Stimulated activated CD4-positive, alpha-beta T cell treated with anti-CD3 and anti-CD28 coated beads, Interleukin-4, amount 100 ng/mL, for 4 hours (primary cell): Measurements from ENCODE around the gene COX10.
"Not testable (repeated sequence)": the region's sequence is repeated elsewhere in the genome, so short reads cannot be mapped to it uniquely, and the experiment has no call there.

Experiments
- DNase-seq, 2 experiments: peaks; one replicate each; pipeline ENCODE4 v3.0.0-alpha.2; 2020

The COX10 gene

GRCh38 chr17:14179951-14180350 is 110.6 kb downstream of the COX10 start:
- DNase-seq = not testable (repeated sequence)

- not testable (repeated sequence) for DNase-seq
Measured at GRCh38 chr17:14182084-14182483, 112.8 kb downstream of the COX10 start.

GRCh38 chr17:14184536-14184935 is 115.2 kb downstream of the COX10 start:
- not testable (repeated sequence) for DNase-seq

GRCh38 chr17:14186443-14186842 is 117.1 kb downstream of the COX10 start:
- not testable (repeated sequence) for DNase-seq

GRCh38 chr17:14190774-14191173 is 121.5 kb downstream of the COX10 start:
- DNase-seq = not testable (repeated sequence)

GRCh38 chr17:14191469-14191868 is 122.2 kb downstream of the COX10 start:
- not testable (repeated sequence) for DNase-seq

GRCh38 chr17:14192039-14192438 is 122.7 kb downstream of the COX10 start:
- not testable (repeated sequence) for DNase-seq

- DNase-seq = not testable (repeated sequence)
Measured at GRCh38 chr17:14192636-14193344, 123.5 kb downstream of the COX10 start.

GRCh38 chr17:14196377-14196997 is 127.2 kb downstream of the COX10 start:
- DNase-seq = no peak

- no peak for DNase-seq
Measured at GRCh38 chr17:14197057-14197456, 127.8 kb downstream of the COX10 start.

GRCh38 chr17:14197586-14197985 is 128.3 kb downstream of the COX10 start:
- peak; percentile 47 to 53 for DNase-seq

- no peak for DNase-seq
Measured at GRCh38 chr17:14198013-14198412, 128.7 kb downstream of the COX10 start.

- no peak for DNase-seq
Measured at GRCh38 chr17:14198575-14198974, 129.3 kb downstream of the COX10 start.

- DNase-seq = no peak
Measured at GRCh38 chr17:14199601-14200000, 130.3 kb downstream of the COX10 start.

- no peak for DNase-seq
Measured at GRCh38 chr17:14200354-14200753, 131.1 kb downstream of the COX10 start.

GRCh38 chr17:14201021-14201987 is 132.0 kb downstream of the COX10 start:
- peak in 1 of 2 experiments; percentile 48 for DNase-seq

GRCh38 chr17:14201988-14202380 is 132.7 kb downstream of the COX10 start:
- no peak for DNase-seq

GRCh38 chr17:14202388-14203166 is 133.3 kb downstream of the COX10 start:
- no peak for DNase-seq

GRCh38 chr17:14203388-14203787 is 134.1 kb downstream of the COX10 start:
- DNase-seq = peak in 1 of 2 experiments; percentile 38

- no peak for DNase-seq
Measured at GRCh38 chr17:14204084-14204483, 134.8 kb downstream of the COX10 start.

- DNase-seq = no peak
Measured at GRCh38 chr17:14204546-14204945, 135.2 kb downstream of the COX10 start.

GRCh38 chr17:14205380-14205779 is 136.1 kb downstream of the COX10 start:
- no peak for DNase-seq
